Peyer's patch (tissue), 4 donors: Measurements from ENCODE around the gene URI1.

Experiments used
- CTCF ChIP-seq, 6 experiments: fragments of 450-650 bp in 4 of 6; fragments of 200-600 bp in 2 of 6; sonication (generic) in 1 of 6; IDR thresholded peaks; one replicate each; pipeline ENCODE4 v1.5.1; 2017 to 2019; ENCODE audit warnings: antibody characterized with exemption in 6 of 6, mild to moderate bottlenecking in 3 of 6, moderate library complexity in 1 of 6
- POLR2A ChIP-seq, 2 donors: fragments of 450-650 bp; IDR thresholded peaks; one replicate each; pipeline ENCODE4 v1.5.1; 2017; ENCODE audit warnings: antibody characterized with exemption in 2 of 2, mild to moderate bottlenecking in 2 of 2, moderate library complexity in 2 of 2

DNA sequence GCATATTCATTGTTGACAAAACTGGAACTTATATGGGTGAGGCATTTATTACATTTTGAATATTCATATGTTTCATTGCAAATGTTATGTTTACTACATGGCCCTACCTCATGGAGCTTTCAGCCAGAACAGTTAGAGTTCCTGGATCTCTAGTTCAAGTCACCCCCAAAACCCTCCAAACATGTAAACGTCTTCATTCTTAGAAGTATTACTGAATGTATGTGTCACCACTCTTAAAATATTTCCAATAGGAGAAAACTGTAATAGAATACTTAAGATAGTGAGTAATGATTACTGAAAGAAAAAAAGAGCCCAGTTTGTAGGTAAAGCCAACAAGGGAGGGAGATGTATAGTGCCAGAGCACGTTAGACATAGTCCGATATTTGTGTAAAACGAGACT, 23.5 kb downstream of the URI1 start:
- TF ChIP-seq POLR2A (IDR thresholded peaks at IDR 0.05) (no peak), CTCF (IDR thresholded peaks at IDR 0.05) (no peak)
